Effector CD4-positive, alpha-beta T cell (primary cell): ENCODE data around the gene CREBRF.
"Not testable (repeated sequence)": the region's sequence is repeated elsewhere in the genome, so short reads cannot be mapped to it uniquely, and the experiment has no call there.

ENCODE experiments used
- DNase-seq: peaks from one replicate; pipeline ENCODE4 v3.0.0-alpha.2; 2020

CREBRF gene

GRCh38 chr5:173089581-173089980, 33.4 kb downstream of the CREBRF start:
- no peak for DNase-seq

GRCh38 chr5:173090639-173091038, 34.5 kb downstream of the CREBRF start:
- DNase-seq, result no peak

GRCh38 chr5:173091981-173092380, 35.8 kb downstream of the CREBRF start:
- DNase-seq, result no peak

GRCh38 chr5:173093606-173094005, 37.5 kb downstream of the CREBRF start:
- no peak for DNase-seq

- DNase-seq, result no peak
Observed at GRCh38 chr5:173094012-173094661, 38.0 kb downstream of the CREBRF start.

- DNase-seq, result no peak
Observed at GRCh38 chr5:173098787-173099186, 42.6 kb downstream of the CREBRF start.

GRCh38 chr5:173099461-173099860, 43.3 kb downstream of the CREBRF start:
- no peak for DNase-seq

- DNase-seq, result no peak
Observed at GRCh38 chr5:173101245-173101644, 45.1 kb downstream of the CREBRF start.

- DNase-seq, result no peak
Observed at GRCh38 chr5:173103411-173103810, 47.3 kb downstream of the CREBRF start.

GRCh38 chr5:173108914-173109313, 52.8 kb downstream of the CREBRF start:
- no peak for DNase-seq

- DNase-seq, result no peak
Observed at GRCh38 chr5:173114536-173114935, 58.4 kb downstream of the CREBRF start.

GRCh38 chr5:173119719-173120118, 63.6 kb downstream of the CREBRF start:
- no peak for DNase-seq

GRCh38 chr5:173123416-173123815, 67.3 kb downstream of the CREBRF start:
- DNase-seq, result no peak

- not testable (repeated sequence) for DNase-seq
Observed at GRCh38 chr5:173132166-173132565, 76.0 kb downstream of the CREBRF start.

GRCh38 chr5:173138707-173139106, 82.6 kb downstream of the CREBRF start:
- DNase-seq, result no peak

GRCh38 chr5:173139631-173140030, 83.5 kb downstream of the CREBRF start:
- DNase-seq, result no peak

- no peak for DNase-seq
Observed at GRCh38 chr5:173140769-173141168, 84.6 kb downstream of the CREBRF start.

- DNase-seq, result no peak
Observed at GRCh38 chr5:173143567-173143966, 87.4 kb downstream of the CREBRF start.

GRCh38 chr5:173144200-173145176, 88.3 kb downstream of the CREBRF start, which contains the start of gene BNIP1:
TSS of gene BNIP1 (plus strand) at chr5:173144531. CDS start at chr5:173144546, 15 bp downstream.
- DNase-seq, result peak; percentile 96

- no peak for DNase-seq
Observed at GRCh38 chr5:173148354-173148753, 92.2 kb downstream of the CREBRF start.

- DNase-seq, result no peak
Observed at GRCh38 chr5:173152547-173152946, 96.4 kb downstream of the CREBRF start.

- no peak for DNase-seq
Observed at GRCh38 chr5:173153842-173154241, 97.7 kb downstream of the CREBRF start.

GRCh38 chr5:173154619-173155018, 98.5 kb downstream of the CREBRF start:
- DNase-seq, result not testable (repeated sequence)

GRCh38 chr5:173155912-173156311, 99.8 kb downstream of the CREBRF start:
- no peak for DNase-seq
